Stimulated activated CD4-positive, alpha-beta T cell treated with anti-CD3 and anti-CD28 coated beads, TNF-alpha, amount 100 ng/mL, for 24 hours (primary cell): ENCODE data around the gene PLN.

Experiments
- DNase-seq, 3 experiments: peaks; one replicate each; pipeline ENCODE4 v3.0.0-alpha.2; 2020; ENCODE audit warnings: low read depth in 3 of 3

Gene PLN

DNA sequence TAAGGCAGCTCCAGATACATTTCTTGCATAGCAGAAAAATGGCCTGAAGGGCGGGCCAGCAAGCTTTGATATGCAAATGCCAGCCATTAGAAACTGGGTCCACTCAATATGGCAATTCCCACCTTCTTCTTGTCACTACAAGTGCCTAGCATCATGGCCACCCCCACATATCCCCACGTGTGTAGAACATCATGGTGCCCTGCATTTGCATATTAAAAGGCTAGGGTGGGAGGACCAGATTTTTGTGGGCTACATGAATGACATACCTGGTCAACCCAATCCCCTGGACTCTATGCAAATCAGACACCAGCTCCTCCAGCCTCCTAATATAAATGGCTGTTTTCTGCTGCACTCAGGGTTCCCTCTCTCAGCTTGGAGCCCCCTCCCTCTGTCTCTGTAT is 31.7 kb downstream of the PLN start:
- no peak for DNase-seq

GRCh38 chr6:118580585-118581419 is 32.7 kb downstream of the PLN start:
- no peak for DNase-seq

- DNase-seq, result no peak
Observed at GRCh38 chr6:118581489-118581959, 33.4 kb downstream of the PLN start.

DNA sequence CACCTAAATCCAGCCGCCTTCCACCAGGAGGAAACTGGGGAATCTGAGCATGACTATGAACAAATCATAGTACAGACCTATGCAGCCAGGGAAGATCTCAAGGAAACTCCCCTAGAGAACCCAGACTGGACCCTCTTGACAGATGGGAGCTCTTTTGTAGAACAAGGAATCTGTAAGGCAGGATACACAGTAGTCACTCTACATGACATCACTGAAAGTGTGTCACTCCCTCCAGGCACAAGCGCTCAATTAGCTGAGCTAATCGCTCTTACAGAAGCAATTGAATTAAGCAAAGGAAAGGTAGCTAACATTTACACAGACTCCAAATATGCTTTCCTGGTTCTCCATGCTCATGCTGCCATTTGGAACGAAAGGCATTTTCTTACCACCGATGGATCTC is 36.8 kb downstream of the PLN start:
- no peak for DNase-seq

GRCh38 chr6:118586746-118587485 is 38.8 kb downstream of the PLN start:
- DNase-seq, result no peak

DNA sequence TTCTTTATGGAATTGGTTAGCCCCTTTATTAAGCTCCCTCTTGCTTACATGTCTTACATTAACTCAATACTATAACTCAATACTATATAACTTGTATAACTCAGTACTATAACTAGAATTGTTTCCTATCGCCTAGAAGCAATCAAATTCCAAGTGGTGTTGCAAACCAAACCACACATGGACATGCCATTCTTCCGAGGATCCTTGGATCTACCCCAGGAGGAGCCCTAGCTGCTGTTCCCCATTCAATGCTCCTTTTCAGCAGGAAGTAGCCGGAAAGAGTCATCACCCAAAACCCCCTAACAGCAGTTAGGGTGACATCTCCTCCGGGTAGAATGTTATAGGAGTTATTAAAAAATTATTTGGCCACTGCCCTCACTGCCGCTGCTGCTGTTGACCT is 40.5 kb downstream of the PLN start:
- DNase-seq, result no peak

- DNase-seq, result no peak
Observed at GRCh38 chr6:118589186-118589585, 41.1 kb downstream of the PLN start.

- DNase-seq, result no peak
Observed at GRCh38 chr6:118589649-118590365, 41.7 kb downstream of the PLN start.

GRCh38 chr6:118591897-118592296 is 43.8 kb downstream of the PLN start:
- DNase-seq, result no peak

DNA sequence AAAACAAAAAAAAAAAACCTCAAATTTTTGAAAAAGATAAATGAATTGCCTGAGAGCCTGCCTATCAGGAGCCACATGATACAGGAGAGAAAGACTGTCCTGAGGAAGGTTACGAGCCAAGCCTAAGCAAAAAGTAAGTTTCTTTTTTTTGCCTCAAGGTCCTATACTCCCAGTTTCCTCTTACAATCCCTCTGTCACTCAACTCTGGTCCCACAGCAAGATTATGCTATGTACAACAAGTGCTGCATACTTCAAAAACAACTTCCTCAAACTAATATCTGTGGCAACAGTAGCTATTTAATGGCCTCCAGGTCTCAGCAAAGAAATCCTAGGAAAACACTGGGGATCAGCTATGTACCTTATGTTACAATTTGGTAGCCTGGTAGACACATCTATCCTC is 46.8 kb downstream of the PLN start:
- DNase-seq, result no peak

GRCh38 chr6:118596774-118597320 is 48.8 kb downstream of the PLN start:
- peak in 1 of 3 experiments; percentile 14 for DNase-seq

- no peak for DNase-seq
Observed at GRCh38 chr6:118597636-118598035, 49.5 kb downstream of the PLN start.

- no peak for DNase-seq
Observed at GRCh38 chr6:118598324-118598723, 50.2 kb downstream of the PLN start.

DNA sequence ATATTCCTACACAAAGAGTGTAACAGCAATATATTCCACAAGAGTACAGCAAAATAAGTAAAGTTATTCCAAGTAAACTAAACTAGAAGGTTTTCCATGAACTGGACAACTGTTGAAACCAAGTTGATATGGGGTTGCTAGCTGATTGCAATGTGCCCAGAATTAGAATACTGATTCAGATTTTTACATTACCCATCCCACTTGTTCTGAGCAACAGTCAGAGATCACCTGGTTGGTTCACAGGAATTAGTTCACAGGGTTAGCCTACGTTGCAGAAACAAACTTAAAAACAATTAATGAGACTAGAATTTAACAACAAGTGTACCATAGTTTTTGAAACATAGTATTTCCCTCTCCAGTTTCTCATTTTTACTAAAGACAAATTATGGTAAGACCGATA is 54.2 kb downstream of the PLN start:
- DNase-seq, result no peak

GRCh38 chr6:118603372-118603771 is 55.3 kb downstream of the PLN start:
- no peak for DNase-seq

DNA sequence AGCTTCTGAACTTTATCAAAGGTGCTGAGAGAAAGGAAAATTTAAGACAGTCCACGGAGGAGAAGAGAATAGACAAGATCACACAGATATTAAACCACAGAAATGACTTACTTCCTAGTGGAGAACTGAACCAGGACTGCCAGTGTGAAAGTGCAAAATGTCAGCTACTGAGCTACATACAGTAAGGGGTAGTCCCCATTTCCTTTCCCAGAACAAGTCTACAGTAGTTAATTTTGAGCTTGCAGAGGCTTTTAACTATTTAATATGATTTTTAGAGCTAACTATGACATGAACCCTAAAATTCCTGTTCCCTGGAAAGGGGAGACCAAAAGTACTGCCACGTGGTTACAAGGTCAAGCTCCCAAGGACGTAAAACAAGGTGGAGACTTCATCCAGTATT is 58.2 kb downstream of the PLN start:
- DNase-seq, result no peak

DNA sequence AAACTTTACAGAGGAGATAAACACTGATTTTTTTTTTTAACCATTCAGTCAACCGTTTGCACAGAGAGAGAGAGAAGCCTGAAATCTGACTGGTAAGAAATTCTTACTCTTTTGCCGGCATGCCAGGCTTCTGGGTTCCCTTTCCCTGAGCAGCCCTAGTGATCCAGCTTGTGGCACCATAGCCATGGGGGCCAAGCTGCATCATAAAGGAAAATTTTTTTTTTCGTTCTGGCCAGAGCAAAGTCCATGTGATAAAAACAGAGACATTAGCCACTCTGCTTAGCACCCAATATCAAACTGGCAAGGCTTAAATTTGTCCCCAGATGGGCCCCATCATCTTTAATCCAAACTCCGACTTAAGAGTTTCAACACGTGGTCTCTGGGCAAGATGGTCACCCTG is 58.8 kb downstream of the PLN start:
- DNase-seq, result no peak
